GM13976 (cell line): ENCODE results near the gene CCDC172.

Experiments
- DNase-seq: peaks from one replicate; pipeline ENCODE4 v3.0.0; 2012; ENCODE audit warnings: low spot score
- in situ Hi-C: fragments of 300-500 bp; cut with MboI; formaldehyde crosslinking; loops from one replicate; pipeline ENCODE4 v1.12.0; 2022; ENCODE audit warnings: low sequenced_read_pairs, mixed read lengths, inconsistent platforms; ENCODE audit not compliant: unreplicated experiment
- TF ChIP-seq, protein P1 (sequence below): IDR thresholded peaks from 2 replicates; pipeline ENCODE4 v1.5.1; 2012; ENCODE audit warnings: borderline replicate concordance, mild to moderate bottlenecking; ENCODE audit not compliant: insufficient read depth; ENCODE audit errors: extremely low read depth, missing control alignments, control extremely low read depth

CCDC172 gene

DNA sequence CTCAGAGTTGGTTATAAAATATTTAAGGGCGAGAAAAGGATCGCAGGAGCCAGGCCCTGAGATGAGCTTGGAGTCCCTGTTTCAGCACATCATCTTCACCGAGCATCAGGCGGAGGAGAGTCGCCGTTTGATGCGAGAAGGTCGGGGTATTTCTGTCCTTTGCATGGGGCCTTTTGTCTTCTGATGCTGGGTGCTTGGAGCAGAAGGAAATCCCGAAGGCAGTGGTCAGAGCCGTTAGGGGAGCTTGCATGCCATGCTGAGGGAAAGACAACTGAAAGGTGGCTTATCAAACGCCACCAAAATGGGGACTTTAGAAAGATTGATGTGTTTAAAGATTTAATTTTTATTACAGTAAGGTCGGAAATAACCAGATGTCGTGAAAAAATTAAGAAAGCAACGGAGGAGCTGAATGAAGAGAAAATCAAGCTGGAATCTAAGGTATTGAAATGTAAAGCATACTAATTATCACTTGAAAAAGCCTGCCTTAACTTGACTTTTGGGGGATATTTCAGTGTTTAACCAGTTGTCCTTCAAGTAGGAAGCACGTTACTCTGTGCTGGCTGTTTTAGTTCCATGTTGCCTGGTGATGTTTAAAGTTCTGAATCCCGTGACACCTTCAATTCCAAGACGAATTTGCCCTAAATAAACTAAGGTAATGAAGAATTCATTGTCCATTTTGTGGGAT is 845 bp downstream of the CCDC172 start:
- TF ChIP-seq, protein P1, sequence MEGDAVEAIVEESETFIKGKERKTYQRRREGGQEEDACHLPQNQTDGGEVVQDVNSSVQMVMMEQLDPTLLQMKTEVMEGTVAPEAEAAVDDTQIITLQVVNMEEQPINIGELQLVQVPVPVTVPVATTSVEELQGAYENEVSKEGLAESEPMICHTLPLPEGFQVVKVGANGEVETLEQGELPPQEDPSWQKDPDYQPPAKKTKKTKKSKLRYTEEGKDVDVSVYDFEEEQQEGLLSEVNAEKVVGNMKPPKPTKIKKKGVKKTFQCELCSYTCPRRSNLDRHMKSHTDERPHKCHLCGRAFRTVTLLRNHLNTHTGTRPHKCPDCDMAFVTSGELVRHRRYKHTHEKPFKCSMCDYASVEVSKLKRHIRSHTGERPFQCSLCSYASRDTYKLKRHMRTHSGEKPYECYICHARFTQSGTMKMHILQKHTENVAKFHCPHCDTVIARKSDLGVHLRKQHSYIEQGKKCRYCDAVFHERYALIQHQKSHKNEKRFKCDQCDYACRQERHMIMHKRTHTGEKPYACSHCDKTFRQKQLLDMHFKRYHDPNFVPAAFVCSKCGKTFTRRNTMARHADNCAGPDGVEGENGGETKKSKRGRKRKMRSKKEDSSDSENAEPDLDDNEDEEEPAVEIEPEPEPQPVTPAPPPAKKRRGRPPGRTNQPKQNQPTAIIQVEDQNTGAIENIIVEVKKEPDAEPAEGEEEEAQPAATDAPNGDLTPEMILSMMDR = no peak
- no peak for DNase-seq
- in situ Hi-C loops = no loop called here

DNA sequence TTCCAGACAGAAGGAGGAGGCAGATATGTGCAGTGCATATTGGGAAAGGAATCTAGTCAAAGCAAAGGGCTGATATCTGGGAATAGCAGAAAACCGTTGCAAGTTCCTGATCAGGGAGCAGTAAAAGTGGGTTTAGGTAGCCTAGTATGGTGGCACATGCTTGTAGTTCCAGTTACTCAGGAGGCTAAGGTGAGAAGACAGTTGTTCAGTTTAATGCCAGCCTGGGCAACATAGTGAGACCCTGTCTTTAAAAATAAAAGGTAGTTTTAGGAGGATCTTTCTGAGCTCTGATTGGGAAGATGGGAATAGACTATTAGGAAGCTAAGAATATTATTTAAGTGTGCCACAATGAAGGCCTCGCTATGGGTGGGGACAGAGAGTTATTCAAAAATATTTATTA is 1.7 kb downstream of the CCDC172 start:
- in situ Hi-C loops = no loop called here
- DNase-seq = no peak
- TF ChIP-seq, protein P1 = no peak

DNA sequence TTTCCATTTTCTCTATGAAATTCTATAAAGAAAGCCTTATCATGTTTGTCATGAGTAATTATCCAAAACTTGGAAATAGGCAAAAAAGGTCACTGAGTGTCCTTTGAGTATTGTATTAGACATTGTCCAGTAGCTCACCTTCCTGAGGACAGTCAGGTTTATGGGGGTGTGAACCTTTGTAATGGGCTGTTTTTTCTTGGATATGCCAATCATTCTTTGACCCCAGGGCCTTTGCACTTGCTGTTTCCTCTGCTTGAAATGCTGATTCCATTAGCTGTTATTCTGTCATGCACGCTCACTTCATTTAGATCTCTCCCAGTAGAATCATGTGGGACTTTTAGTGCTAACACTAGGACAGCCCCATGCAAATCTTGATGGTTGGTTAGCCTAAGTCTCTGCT is 4.9 kb downstream of the CCDC172 start:
- in situ Hi-C loops = no loop called here

DNA sequence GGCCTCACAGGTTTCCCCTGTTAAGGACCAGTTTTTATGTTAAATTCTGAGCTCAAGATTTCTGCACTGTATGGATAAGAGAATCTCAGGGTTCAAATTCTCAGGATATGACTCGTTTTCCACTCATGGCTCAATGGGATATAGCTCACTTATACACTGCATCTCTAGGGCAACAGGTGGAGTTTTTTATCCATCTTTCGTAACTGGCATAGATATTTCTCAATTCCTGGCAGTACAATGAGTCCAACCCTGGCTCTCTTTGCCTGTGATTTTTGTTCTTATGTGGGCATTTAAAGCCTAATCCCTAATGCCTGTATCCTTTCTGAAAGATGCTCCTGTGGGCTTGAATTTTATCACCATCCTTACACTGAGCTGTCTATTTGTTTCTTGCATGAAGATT is 7.6 kb downstream of the CCDC172 start:
- in situ Hi-C loops = no loop called here
- TF ChIP-seq, protein P1 = no peak
- no peak for DNase-seq

More for the DNA sequence above, 4.9 kb downstream of the CCDC172 start:
- DNase-seq = no peak
- TF ChIP-seq, protein P1 = no peak

DNA sequence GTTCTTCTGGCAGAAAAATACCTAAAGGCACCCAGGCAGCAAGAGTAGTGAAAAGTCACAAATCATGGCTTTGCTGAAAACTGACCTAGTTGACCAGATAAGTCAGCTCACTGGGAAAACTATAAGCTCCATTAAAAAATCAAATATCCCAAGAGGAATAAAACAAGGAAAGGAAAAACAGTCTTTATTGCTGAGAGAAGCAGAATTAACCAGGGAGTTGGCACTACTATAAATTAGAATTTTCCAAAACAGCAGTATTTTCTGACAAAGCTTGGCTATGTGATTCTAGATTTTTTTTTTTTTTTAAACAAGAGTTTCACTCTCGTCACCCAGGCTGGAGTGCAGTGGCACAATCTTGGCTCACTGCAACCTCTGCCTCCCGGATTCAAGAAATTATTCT is 12.6 kb downstream of the CCDC172 start:
- in situ Hi-C loops = no loop called here
- TF ChIP-seq, protein P1 = no peak

DNA sequence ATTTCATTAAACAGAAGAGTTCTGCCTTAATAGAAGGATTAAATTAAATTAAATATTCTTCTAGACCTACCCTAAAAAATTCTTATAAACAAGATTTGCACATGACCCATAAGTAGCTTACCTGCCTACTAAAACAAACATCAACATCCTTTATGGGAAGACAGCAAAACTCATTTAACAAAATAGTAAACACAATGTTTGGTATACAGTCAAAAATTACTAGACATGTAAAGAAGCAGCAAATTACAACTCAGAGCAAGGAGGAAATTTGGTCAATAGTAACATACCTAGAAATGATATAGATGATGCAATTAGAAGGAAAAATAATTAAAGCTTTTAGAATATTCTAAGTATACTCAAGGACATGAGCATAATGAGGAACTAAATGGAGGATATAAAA is 27.9 kb downstream of the CCDC172 start:
- in situ Hi-C loops = no loop called here

More for the DNA sequence above, 12.6 kb downstream of the CCDC172 start:
- DNase-seq = no peak

More for the DNA sequence above, 27.9 kb downstream of the CCDC172 start:
- TF ChIP-seq, protein P1 = no peak
- DNase-seq = no peak
